OCI-LY7 (cell line): ENCODE measurements around the gene PNPLA6.

Source experiments
- CTCF ChIP-seq: fragments of 200-600 bp; sonication (generic); conservative IDR thresholded peaks from 2 replicates; pipeline ENCODE4 v1.5.1; 2014; ENCODE audit warnings: mild to moderate bottlenecking, antibody characterized with exemption, low read length, moderate library complexity, mixed read lengths
- EZH2phosphoT487 ChIP-seq: fragments of 200-600 bp; sonication (generic); IDR thresholded peaks from 2 replicates; pipeline ENCODE4 v1.6.1; 2018; ENCODE audit warnings: low read depth, borderline replicate concordance, mild to moderate bottlenecking, mixed run types, antibody characterized with exemption, low read length, moderate library complexity, mixed read lengths

DNA sequence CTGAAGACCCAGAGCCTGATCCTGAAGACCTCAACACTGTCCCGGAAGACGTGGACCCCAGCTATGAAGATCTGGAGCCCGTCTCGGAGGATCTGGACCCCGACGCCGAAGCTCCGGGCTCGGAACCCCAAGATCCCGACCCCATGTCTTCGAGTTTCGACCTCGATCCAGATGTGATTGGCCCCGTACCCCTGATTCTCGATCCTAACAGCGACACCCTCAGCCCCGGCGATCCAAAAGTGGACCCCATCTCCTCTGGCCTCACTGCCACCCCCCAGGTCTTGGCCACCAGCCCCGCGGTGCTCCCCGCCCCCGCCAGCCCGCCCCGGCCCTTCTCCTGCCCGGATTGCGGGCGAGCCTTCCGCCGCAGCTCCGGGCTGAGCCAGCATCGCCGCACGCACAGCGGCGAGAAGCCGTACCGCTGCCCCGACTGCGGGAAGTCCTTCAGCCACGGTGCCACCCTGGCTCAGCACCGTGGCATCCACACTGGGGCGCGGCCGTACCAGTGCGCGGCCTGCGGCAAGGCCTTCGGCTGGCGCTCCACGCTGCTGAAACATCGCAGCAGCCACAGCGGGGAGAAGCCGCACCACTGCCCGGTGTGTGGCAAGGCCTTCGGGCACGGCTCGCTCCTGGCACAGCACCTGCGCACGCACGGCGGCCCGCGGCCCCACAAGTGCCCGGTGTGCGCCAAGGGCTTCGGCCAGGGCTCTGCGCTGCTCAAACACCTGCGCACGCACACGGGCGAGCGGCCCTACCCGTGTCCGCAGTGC, 16.0 kb upstream of the PNPLA6 start:
- no peak for TF ChIP-seq CTCF
- no peak for TF ChIP-seq EZH2phosphoT487
